Measurements from ENCODE around the gene TOMM20.
"Not testable (repeated sequence)": the region's sequence is repeated elsewhere in the genome, so short reads cannot be mapped to it uniquely, and the experiment has no call there.

TOMM20 gene

DNA sequence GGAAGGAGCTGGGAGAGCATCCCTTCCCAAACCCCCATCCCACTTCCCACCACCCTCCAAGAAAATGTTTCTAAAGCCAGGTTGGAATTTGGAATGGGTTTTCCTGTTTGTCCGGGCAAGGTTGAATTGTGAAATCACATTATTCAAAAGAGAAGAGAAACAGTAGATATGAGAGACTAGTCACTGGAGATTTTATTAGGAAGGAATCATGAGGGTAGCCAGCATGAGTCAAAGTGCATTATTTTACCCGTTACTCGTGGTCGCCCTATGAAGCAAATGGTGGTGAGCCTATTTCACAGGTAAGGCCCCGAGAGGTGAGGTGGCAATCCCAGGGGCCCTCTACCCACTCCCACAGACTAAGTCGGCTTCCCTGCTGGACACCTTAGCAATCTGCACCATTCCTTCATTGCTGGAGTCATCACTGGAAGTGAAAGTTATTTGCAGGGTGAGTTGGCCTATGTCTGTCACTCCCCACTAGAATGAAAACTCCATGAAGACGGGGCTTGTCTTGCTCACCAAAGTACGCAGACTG is 52.8 kb downstream of the TOMM20 start:
- H3K4me1 ChIP-seq = peaks cover 13% of the 10 kb centered on the region
- no peaks in the 10 kb centered on the region for H3K27me3 ChIP-seq
- TF ChIP-seq, protein P1, sequence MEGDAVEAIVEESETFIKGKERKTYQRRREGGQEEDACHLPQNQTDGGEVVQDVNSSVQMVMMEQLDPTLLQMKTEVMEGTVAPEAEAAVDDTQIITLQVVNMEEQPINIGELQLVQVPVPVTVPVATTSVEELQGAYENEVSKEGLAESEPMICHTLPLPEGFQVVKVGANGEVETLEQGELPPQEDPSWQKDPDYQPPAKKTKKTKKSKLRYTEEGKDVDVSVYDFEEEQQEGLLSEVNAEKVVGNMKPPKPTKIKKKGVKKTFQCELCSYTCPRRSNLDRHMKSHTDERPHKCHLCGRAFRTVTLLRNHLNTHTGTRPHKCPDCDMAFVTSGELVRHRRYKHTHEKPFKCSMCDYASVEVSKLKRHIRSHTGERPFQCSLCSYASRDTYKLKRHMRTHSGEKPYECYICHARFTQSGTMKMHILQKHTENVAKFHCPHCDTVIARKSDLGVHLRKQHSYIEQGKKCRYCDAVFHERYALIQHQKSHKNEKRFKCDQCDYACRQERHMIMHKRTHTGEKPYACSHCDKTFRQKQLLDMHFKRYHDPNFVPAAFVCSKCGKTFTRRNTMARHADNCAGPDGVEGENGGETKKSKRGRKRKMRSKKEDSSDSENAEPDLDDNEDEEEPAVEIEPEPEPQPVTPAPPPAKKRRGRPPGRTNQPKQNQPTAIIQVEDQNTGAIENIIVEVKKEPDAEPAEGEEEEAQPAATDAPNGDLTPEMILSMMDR (IDR thresholded peaks at IDR 0.05; ENCODE audit: low read depth, low read length) = no peak
- no peaks in the 10 kb centered on the region for H3K9me3 ChIP-seq
- no peaks in the 10 kb centered on the region for H3K36me3 ChIP-seq
- H3K4me3 ChIP-seq (ENCODE audit: low read depth, low read length) = no peak overlapping the region
- no peak for DNase-seq

DNA sequence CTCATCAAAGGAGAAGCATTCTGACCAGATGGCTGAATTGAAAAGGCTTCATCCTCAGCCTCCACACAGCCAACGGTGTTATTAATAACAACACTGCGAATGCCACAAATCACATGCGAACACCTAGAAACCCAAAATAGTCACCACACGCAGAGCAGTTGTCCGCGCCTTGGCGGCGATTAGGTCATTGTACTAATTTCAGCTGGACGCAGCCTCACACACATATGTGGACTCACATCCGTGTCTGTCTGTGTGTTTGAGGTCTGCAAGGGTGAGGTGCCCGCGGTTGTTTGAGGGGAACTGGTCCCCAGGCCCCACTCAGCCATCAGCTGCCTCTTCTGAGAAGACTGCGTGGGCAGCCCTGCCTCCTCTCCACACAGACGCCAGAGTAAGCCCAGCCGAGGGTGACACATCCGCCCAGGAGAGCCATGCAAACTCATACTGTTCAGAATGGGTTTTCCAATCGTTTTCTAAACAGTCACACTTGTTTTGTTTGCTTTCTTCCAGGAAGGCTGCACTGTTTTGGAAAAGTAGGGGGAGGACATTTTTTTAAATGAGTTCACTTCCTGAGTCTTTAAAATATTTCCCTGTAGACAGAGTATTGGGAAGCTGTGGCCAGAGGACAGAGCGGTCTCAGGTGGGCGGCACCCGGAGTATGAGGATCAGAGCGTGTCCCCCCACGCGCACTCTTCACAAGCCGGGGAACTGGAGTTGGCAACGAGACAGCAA is 53.4 kb downstream of the TOMM20 start:
- Histone ChIP-seq H3K4me3 (ENCODE audit: low read depth, low read length) (no peak overlapping the region), H3K9me3 (no peaks in the 10 kb centered on the region), H3K27me3 (no peaks in the 10 kb centered on the region), H3K36me3 (no peaks in the 10 kb centered on the region), H3K4me1 (peaks cover 13% of the 10 kb centered on the region)
- TF ChIP-seq, protein P1 (IDR thresholded peaks at IDR 0.05; ENCODE audit: low read depth, low read length) = no peak
- DNase-seq = no peak

DNA sequence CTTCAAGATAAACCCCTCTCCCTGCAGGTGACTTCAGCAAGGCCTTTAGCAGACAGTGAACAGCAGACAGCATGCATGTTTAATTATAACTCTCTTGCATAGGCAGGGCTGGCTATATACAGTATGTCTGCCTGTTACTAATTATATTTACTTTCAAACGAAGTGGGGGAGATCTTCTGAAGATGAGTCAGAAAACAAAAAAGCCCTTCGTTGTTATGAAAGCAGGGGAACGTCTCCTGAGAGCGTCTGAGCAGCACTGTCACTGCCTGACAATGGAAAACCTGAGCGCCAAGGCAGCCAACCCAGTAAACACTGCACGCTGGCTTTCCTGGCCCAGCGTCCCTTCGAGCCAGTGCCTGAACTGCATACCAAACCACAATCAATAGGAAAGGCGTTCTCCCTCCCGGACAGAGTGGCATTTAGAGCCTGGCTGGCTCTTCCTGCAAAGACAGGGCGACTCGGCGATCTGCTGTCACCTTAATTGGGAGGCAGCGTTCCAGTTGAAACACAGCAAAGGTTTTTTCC is 54.1 kb downstream of the TOMM20 start:
- Histone ChIP-seq H3K9me3 (no peaks in the 10 kb centered on the region), H3K36me3 (no peaks in the 10 kb centered on the region), H3K4me3 (ENCODE audit: low read depth, low read length) (no peak overlapping the region), H3K4me1 (peaks cover 13% of the 10 kb centered on the region), H3K27me3 (no peaks in the 10 kb centered on the region)
- peak; percentile 36 for DNase-seq
- TF ChIP-seq, protein P1 (IDR thresholded peaks at IDR 0.05; ENCODE audit: low read depth, low read length) = no peak

DNA sequence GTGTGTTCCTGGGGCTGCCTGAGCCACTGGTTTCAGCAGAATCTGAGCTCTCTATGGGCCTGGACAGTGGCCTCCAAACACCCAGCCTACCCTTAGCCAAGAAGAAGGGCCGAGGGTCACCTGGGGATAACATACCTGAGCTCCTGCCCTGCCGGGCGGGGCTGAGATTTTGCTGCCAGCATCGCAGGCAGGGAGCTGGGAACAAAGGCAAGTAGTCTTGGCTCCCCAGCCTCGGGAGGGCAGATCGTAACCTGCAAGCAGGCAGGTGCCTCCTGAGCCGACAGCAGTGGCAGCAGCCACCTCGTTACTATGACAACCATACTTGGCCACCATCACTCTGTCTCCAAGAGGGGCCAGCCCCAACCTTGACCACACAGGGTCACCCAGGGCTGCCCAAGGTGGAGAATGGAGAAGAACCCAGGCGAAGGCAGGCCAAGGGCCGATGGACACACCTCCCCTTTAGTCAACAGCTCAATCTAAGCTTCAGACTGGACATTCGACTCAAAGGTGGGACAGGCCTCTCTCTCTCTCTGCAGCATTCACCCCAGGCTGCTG is 54.6 kb downstream of the TOMM20 start:
- Histone ChIP-seq H3K36me3 (no peaks in the 10 kb centered on the region), H3K9me3 (no peaks in the 10 kb centered on the region), H3K27me3 (no peaks in the 10 kb centered on the region), H3K4me1 (peaks cover 13% of the 10 kb centered on the region), H3K4me3 (ENCODE audit: low read depth, low read length) (no peak overlapping the region)
- DNase-seq = no peak
- TF ChIP-seq, protein P1 (IDR thresholded peaks at IDR 0.05; ENCODE audit: low read depth, low read length) = no peak

DNA sequence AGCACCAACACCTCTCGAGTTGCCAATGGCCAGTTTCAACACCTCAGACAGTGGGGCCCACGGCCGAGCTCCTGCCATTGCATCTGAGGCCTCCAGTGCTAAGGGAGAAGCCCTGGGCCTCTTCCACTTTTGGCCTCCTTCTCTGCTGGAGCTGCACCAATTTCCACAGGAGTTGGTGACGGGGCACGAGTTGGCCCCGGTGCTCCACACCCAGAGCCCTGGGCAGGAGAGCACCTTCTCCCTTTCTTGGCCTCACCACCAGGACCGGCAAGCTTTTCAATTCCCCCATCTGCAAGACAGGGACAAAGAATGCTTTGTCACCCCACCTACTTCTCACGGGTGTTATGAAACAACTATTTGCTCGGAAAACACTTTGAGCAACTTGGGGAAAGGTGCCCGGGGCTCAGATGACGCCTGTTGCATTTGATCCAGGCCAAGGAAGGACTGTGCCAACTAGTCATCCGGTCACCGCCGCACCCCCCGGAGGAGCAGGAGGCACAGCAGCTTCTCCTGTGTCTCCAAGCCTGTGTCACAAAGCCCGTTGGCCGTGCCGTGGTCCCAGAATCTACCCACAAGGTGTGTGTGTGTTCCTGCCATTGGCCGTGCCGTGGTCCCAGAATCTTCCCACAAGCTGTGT is 55.2 kb downstream of the TOMM20 start:
- Histone ChIP-seq H3K4me3 (ENCODE audit: low read depth, low read length) (no peak overlapping the region), H3K9me3 (no peaks in the 10 kb centered on the region), H3K27me3 (no peaks in the 10 kb centered on the region), H3K36me3 (no peaks in the 10 kb centered on the region), H3K4me1 (peaks cover 13% of the 10 kb centered on the region)
- TF ChIP-seq, protein P1 (IDR thresholded peaks at IDR 0.05; ENCODE audit: low read depth, low read length) = no peak
- DNase-seq = no peak

DNA sequence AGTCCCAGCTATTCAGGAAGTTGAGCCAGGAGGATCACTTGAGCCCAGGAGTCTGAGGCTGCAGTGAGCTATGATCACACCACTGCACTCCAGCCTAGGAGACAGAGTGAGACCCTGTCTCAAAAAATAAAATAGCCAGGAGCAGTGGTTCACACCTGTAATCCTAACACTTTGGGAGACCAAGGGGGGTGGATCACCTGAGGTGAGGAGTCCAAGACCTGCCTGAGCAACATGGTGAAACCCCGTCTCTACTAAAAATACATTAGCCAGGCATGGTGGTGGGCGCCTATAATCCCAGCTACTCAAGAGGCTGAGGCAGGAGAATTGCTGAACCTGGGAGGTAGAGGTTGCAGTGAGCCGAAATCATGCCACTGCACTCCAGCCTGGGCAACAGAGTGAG is 56.1 kb downstream of the TOMM20 start:
- not testable (repeated sequence) for H3K9me3 ChIP-seq; H3K4me3 ChIP-seq (ENCODE audit: low read depth, low read length); H3K36me3 ChIP-seq; H3K27me3 ChIP-seq; DNase-seq
- H3K4me1 ChIP-seq = peaks cover 20% of the 10 kb centered on the region

Data from BE2C (cell line).